Activated T-helper 1 cell treated with Interleukin-2 at 50 U/mL for 16 hours (primary cell): ENCODE measurements around the gene TICRR.
"Not testable (repeated sequence)": the region's sequence is repeated elsewhere in the genome, so short reads cannot be mapped to it uniquely, and the experiment has no call there.

Experiments used
- DNase-seq: peaks from one replicate; pipeline ENCODE4 v3.0.0-alpha.2; 2020; ENCODE audit warnings: low read depth

The TICRR gene, protein sequence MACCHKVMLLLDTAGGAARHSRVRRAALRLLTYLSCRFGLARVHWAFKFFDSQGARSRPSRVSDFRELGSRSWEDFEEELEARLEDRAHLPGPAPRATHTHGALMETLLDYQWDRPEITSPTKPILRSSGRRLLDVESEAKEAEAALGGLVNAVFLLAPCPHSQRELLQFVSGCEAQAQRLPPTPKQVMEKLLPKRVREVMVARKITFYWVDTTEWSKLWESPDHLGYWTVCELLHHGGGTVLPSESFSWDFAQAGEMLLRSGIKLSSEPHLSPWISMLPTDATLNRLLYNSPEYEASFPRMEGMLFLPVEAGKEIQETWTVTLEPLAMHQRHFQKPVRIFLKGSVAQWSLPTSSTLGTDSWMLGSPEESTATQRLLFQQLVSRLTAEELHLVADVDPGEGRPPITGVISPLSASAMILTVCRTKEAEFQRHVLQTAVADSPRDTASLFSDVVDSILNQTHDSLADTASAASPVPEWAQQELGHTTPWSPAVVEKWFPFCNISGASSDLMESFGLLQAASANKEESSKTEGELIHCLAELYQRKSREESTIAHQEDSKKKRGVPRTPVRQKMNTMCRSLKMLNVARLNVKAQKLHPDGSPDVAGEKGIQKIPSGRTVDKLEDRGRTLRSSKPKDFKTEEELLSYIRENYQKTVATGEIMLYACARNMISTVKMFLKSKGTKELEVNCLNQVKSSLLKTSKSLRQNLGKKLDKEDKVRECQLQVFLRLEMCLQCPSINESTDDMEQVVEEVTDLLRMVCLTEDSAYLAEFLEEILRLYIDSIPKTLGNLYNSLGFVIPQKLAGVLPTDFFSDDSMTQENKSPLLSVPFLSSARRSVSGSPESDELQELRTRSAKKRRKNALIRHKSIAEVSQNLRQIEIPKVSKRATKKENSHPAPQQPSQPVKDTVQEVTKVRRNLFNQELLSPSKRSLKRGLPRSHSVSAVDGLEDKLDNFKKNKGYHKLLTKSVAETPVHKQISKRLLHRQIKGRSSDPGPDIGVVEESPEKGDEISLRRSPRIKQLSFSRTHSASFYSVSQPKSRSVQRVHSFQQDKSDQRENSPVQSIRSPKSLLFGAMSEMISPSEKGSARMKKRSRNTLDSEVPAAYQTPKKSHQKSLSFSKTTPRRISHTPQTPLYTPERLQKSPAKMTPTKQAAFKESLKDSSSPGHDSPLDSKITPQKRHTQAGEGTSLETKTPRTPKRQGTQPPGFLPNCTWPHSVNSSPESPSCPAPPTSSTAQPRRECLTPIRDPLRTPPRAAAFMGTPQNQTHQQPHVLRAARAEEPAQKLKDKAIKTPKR (N-terminal part only)

DNA sequence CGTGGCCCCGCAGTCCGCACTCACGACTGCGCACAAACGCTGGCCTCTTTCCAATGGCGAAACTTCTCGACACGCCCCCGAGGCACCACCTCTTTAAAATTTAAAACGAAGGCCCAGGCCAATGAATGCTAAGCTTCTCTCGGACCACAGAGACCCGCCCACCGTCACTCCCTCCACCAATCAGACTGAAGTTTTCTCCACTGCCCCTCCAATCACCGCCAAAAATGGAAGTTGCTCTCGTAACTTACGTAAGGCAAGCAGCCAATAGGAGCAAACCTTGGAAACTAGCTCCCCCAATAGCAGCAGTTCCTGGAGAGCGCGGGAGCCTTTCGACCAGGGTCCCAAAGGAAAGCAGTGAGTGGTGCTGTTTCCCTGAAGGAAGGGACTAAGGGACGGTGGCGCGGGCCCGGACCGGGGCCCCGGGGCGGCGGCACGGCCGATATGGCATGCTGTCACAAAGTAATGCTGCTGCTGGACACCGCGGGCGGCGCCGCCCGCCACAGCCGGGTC is at the start of gene TICRR:
TICRR (plus strand) TSS at position 324 of the 510 bp plus-strand sequence; CDS start at position 442, 118 bp downstream.
- DNase-seq, result peak; percentile 87

DNA sequence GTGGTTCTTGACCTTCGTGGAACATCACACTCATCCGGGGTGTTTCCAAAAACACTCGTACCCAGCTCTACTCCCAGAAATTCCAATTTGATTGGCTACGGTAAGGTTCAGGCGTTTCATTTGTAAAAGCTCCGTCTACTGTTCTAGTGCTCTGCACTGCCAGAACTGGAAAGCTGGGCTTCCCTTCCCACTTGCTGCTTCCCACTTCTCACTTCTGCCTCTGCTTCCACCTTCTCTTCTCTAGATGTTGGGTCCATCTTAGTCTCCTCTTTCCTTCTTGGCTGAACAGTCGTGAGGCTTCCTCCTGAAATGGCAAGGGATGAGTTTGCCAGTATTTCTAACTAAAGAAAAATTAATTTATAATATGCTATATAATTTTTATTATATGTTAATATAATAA is 49.1 kb upstream of the TICRR start:
- DNase-seq, result no peak

DNA sequence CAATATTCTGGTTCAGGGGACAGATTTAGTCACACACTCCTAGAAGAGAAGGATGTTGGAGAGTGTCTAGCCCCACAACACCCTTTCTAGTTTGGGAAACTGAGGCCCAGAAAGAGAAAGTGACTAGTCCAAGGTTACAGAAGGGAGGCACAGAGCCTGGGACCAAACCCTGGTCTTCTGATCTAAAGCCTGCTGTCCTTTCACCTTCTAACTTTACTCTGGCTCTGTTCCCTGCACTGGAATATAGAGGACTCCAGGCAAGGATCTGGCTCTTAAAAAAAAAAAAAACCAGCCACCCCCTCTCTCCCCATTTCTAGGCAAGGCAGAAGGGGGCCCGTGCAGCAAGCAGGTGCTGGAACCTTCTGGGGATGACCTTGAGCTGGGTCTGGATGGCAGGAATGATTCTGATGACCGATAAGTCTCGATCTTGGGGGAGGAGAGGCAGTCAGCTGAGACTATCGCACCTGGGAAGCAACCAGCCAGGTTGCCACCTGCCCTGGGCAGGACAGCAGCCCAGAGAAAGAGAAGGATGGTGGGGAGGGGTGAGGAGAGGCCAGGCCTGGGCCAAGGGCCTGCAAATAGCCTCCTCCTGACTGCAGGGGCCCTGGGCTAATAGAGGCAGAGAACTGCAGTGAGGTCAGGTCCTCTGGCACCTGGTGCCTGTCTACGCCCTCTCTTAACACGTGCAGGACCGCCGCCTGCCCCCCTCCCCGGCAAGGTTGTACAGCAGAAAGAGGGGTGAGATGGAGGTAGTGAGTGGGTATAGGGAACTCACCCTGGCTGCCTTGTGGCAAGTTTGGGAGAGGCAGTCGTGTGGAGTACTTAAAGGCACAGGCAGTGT is 48.4 kb upstream of the TICRR start:
- DNase-seq, result no peak

DNA sequence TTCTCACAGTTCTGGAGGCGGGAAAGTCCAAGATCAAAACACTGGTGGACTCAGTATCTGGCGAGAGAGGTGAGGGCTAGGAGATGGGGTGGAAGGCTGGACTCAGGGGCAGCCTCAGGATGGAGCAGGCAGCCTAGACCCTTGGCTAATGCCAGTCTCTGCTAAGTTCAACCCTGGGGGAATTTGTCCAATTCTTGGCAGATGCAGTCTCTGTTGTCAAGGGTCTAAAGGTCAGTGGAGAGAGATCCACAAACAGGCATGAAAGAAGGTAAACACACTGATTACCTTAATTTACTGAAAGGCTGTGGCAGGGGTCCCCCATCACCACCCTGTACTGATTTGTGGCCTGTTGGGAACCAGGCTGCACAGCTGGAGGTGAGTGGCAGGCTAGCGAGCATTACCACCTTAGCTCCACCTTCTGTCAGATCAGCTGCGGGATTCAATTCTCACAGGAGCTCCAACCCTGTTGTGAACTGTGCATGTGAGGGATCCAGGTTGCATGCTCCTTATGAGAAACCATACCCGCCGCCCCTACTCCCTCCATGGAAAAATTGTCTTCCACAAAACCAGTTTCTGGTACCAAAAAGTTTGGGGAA is 46.4 kb upstream of the TICRR start:
- DNase-seq, result no peak

DNA sequence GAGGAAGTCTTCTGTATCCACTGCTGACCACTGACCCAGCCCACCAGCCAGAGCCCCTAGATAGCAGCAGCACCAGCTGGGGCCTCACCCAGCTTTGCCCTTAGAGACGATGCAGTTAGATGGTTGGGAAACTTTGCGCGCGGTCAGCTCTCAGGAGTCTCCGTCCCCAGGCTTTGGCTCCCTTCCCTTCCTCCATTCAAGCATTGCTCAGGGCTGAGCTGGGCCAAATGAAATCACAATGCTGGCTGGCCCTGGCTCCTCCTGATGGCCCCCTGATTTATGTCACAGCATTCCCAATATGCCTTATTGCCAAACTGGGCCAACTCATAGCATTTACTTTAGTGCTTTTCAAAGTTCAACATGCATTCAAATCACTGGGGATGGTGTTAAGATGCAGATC is 44.3 kb upstream of the TICRR start:
- no peak for DNase-seq

DNA sequence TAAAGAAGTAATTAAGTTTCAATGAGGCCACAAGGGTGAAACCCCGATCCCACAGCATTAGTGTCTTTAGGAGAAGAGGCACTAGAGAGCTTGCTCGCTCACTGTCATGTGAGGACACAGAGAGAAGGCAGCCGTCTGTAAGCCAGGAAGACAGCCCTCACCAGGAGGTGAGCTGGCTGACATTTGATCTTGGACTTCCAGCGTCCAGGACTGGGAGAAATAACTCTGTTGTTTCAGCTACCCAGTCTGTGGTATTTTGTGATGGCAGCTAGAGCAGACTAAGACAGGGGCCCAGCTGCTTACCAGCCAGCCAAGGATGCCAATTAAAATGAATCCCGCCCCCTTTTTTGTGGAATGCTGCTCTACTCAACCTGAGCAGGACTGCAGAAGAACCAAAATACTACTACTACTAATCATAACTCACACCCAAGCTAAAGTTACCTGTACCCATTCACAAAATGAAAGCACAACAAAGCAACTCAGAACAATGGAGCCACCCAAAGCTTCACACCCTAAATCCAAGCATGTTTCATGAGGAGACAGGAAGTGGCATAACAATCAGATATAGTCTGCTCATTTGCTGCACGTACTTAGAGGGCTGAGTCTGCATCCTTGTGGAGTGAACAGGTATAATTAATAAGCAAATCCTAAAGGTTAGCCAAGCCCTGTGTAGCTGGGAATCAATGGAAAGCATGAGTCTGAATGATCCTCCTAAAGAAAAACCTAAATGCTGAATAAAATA is 43.3 kb upstream of the TICRR start:
- no peak for DNase-seq

DNA sequence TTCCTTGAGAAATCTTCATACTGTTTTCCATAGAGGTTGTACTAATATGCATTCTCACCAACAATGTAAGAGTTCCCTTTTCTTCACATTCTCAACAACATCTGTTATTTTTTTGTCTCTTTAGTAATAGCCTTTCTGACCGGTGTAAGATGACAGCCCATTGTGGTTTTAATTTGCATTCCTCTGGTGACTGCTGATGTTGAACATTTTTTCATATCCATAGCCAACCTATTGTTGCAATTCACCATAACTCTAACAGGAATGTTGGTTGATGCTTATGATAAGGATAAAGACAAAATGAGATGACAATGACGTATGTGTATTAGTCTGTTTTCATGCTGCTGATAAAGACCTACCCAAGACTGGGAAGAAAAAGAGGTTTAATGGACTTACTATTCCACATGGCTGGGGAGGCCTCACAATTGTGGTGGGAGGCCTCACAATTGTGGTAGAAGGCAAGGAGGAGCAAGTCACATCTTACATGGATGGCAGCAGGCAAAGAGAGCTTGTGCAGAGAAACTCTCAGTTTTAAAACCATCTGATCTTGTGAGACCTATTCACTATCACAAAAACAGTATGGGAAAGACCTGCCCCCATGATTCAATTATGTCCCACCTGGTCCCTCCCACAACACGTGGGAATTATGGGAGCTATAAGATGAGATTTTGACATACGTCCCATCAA is 41.3 kb upstream of the TICRR start:
- DNase-seq, result no peak

DNA sequence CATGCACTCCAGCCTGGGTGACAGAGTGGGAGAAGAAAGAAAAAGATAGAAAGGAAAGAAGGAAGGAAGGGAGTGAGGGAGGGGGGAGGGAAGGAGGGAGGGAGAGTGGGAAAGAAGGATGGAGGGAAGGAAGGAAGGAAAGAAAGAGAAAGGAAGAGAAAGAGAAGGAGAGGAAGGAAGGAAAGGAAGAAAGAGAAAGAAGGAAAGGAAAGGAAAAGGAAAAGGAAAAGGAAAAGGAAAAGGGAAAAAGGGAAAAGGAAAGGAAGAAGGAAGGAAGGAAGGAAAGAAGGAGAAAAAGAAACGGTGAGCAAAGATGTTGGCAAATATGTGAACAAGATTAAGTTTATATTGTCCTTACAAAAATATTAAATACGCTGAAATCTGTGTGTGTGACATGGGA is 36.2 kb upstream of the TICRR start:
- no peak for DNase-seq

DNA sequence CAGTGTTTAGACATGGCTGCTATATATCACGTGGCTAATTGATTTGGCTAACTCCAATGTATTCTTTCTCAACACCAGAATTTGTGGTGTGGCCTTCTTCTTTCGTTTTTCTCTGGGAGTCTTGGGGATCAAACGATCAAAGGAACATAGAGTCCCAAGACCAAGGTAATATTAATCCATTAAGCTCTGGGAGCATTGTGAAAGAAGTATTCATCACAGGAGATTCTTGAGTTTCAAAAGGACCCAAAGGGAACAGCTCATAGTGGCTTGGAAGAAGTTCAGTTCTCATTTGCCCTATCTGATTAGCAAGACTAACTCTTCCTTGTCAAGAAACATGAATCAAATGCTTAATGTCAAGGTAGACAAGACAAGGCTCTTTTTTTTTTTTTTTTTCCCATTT is 32.9 kb upstream of the TICRR start:
- DNase-seq, result no peak

DNA sequence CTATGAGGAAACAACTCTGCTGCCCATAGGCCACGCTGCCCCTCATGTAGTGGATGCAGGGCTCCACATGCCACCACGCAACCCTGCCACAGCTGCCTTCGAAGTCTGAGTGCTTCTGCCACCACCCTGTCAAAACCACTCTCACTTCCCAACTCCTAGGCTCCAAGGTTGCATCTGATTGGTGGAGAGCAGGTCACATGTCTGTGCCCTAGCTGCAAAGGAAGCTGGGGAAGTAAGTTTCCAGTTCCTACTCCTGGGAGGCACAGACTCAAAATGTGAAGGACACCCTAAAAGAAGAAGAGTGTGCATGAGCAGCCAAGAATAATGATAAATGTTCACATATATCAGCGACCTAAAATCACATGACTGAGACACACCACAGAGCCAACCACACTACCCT is 31.9 kb upstream of the TICRR start:
- no peak for DNase-seq

DNA sequence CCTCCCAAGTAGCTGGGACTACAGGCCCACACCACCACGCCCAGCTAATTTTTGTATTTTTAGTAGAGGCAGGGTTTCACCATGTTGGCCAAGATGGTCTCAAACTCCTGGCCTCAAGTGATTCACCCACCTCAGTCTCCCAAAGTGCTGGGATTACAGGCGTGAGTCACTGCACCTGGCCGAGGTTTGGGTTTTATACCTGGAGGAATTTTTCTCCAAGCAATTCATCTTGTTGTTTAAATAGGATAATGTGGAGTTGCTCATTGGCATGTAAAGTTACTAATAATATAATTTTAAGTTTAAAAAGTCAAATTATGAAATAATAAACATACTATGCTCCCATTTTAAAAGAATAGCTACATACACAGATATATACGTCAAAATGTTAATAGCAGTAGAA is 26.1 kb upstream of the TICRR start:
- not testable (repeated sequence) for DNase-seq

DNA sequence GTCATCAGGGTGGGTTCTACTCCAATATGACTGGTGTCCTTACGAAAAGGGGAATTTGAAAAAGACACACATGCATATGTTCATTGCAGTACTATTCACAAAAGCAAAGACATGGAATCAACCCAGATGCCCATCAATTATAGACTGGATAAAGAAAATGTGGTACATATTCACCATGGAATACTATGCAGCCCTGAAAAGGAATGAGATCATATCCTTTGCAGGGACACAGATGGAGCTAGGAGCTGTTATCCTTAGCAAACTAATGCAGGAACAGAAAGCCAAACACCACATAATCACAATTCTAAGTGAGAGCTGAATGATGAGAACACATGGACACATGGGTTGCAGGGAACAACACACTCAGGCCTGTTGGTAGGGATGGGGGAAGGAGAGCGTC is 24.8 kb upstream of the TICRR start:
- no peak for DNase-seq

DNA sequence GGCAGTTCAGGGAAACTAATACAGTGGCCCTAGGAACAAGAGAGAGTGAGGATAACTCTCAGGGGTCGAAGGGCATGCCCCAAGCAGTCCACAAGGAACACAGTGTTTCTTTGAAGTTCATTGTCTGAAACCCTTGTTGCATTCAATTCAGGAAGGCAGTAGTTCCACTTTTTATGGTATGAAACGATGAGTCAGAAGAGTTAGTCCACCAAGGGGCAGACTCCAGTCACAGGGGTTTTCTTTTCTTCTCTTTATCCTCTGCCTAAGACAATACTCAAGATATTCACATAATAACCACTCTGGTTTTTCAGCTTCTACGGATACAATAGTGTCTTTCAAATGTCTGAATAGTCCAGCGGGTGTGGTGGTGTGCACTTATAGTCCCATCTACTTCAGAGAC is 23.7 kb upstream of the TICRR start:
- no peak for DNase-seq

DNA sequence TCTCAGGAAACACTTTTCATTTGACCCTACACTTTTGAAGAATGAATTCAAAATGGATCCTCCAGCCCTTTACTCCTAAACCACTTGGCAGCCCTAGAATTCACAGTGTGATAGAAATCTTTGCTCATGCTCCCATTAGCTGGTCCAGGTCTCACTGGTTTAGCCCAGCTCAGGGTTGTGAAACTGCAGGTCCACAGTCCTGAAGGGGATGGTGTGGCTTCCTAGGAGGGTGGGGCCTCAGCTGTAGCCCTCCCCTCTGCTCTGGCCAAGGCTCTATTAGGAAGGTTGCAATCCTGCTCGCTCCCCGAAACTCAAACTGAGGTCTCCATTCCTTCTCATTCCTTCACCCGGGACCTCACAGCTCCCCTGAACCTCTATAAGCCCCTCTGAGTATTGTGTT is 21.6 kb upstream of the TICRR start:
- DNase-seq, result no peak

DNA sequence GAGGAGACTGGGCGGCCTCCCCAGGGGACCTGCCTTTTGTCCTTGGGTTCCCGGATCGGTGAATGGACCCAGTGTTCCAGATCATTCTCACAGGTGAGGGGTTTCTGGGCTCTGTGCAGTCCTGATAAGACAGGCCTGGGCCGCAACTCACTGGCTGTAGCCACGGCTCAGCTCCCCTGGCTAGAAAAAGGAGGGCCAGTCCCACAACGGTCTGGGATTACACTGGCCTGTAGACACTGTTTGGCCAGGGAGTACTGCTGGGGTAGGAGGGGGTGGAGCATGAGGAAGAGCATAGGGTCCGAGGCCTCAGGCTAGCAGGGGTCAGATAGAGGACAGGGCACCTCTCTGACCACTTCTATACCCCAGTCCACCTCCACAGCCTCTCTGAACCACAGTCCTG is 21.0 kb upstream of the TICRR start:
- no peak for DNase-seq

DNA sequence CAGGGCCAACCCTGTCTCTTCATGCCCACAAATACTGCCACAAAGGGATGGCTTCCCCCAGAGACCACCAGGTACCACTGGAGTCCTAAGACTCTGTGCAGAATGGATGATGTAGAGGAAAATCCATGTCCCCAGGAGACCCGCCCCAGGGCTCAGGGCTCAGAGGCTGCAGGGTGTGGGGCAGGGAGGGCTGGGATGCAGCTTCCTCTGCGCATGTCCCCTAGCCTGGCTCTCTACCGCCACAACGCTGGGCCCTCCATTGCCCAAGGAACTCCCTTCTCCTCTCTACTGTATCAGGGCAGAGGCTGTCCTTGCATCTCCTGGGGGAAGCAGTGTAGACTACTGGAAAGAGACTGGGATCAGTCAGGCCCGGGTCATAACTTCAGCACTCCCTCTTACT is 19.5 kb upstream of the TICRR start:
- DNase-seq, result no peak

DNA sequence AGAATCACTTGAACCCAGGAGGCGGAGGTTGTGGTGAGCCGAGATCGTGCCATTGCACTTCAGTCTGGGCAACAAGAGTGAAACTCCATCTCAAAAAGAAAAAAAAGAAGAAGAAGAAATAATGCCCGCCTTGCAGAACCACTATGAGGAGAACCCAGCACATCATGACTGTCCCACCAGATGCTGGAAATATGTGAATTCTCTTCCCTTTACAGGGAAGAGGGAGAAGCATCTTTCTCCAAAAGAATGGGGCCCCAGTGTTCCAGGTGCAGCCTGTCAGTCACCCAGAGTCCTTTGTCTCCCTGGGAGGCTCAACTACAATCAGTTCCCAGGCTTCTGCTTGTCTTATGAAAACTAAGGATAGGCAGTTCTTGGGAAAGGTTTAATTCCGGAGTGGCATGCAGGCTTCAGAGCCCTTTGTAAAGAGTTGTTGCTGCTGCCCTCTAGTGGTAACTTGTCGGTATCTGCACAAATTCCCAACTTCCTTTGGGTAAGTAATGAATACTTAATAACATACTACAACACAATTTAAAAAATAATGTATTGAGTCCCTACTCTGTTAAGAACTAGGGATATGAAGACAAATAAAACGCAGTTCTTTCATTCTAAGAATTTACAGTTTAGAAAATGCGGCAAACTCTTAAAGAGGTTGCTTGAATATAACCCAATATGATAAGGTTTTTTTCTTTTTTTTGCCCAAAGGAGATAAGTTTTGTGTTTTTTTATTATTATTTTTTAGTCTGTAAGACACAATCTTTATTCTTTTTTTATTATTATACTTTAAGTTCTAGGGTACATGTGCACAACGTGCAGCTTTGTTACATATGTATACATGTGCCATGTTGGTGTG is 18.6 kb upstream of the TICRR start:
- no peak for DNase-seq

DNA sequence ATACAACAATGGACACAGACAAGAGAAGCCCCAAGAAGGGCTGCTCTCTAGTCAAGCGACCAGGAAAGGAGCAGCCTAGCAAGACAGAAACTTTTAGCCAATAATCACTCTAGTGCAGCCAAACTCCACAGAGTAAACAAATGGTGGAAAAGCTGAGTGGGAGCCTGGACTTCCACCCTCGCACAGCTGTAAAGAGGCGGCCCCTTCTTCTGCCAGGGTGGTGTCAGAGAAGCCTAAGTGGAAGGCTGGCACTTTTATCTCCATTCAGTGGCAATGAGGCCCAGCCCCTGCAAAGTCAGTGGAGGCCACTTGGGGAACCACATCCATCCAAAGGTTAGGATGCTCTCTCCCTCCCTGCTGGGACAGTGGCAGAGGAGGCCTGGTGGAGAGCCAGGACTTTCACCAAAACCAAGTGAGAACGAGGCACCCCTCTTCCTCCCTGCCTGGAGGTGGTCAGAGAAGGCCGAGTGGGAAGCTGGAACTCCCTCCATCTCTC is 15.5 kb upstream of the TICRR start:
- DNase-seq, result no peak
